LNCAP (cell line): ENCODE measurements around the gene TMEM185B.

ENCODE experiments used
- TF ChIP-seq, protein P1 (sequence below): fragments of 450-650 bp; IDR thresholded peaks from 2 replicates; pipeline ENCODE4 v1.5.1; 2017; ENCODE audit warnings: mild to moderate bottlenecking

TMEM185B gene

GRCh38 chr2:120219766-120220165, 3.4 kb downstream of the TMEM185B start:
- TF ChIP-seq, protein P1, sequence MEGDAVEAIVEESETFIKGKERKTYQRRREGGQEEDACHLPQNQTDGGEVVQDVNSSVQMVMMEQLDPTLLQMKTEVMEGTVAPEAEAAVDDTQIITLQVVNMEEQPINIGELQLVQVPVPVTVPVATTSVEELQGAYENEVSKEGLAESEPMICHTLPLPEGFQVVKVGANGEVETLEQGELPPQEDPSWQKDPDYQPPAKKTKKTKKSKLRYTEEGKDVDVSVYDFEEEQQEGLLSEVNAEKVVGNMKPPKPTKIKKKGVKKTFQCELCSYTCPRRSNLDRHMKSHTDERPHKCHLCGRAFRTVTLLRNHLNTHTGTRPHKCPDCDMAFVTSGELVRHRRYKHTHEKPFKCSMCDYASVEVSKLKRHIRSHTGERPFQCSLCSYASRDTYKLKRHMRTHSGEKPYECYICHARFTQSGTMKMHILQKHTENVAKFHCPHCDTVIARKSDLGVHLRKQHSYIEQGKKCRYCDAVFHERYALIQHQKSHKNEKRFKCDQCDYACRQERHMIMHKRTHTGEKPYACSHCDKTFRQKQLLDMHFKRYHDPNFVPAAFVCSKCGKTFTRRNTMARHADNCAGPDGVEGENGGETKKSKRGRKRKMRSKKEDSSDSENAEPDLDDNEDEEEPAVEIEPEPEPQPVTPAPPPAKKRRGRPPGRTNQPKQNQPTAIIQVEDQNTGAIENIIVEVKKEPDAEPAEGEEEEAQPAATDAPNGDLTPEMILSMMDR: no peak

GRCh38 chr2:120219291-120219690, 3.9 kb downstream of the TMEM185B start:
- TF ChIP-seq, protein P1: no peak

DNA sequence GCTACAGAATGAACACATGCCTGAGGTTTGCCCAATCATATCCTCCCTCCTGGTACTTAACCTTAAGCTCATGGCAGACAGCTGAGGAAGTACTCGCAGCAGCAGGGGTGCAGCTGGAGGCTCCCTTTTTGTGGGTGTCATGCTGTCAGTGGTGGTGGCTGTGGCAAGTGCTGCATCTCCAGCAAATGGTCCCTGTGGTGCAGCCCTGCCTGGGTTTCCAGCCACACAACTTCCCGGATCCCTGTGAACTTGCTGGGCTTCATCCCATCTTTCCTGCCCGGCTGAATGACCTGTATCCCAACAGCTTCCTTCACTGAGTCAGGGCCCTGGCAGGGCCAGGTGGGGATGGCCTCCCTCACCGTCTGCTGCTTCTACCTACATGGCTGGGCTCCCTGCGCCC, 5.0 kb downstream of the TMEM185B start:
- TF ChIP-seq, protein P1: no peak

DNA sequence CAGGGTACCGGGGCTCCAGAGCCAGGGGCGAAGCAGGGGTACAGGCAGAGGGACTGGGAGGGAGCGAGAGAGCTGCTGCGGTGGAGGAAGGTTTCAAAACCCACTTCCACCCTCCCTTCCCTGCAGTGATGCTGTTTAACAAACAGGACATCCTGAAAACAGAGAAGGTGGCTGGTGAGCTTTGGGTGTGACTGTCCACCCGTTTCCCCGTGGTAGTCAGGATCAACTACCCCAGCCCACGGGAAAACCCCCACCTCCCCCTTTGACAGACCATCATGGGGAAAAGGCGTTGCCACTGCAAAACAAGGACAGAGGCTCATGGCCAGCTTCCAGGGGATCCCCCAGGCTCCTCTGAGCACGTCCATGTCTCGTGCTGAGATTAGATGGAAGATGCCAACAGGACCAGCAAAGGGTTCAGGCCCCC, 12.9 kb downstream of the TMEM185B start:
- TF ChIP-seq, protein P1: no peak

DNA sequence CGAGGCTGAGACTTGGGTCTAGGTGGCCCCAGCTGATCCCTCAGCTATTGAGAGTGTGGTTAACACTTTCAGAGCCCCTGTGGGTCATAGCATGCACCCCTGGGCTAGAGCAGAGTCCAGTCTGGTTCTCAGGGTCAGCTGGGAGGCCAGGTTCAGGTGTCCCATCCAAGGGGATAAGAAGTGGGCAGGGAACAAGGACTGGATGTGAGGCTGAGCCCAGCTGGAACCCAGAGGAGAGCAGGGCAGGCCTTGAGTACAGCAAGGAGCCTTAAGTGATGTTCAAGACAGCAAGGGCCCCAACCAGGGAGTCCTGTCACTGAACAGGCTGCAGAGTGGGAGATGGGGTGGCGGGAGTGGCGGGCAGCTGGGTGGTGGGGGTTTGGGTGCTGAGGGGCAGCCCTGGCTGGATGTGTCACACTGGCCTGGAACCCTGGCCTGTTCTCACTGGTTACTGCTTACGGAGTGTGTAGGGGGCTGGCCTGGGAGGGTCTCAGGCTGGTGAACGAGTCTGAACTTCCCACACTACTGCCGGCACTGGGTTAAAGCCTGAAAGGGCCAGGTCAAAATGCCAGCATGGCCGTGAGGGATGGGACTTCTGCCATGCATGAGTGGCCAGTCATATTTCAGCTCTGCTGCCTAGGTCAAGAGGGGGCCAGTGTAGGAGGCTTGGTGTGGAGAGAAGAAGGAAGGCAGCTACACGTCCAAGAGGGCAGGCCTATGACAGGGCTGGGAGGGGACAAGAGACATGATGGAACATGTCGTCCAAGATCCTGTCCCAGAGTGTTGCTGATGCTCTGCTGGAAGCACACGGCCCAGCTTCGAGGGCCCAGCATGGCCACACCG, 13.6 kb downstream of the TMEM185B start:
- TF ChIP-seq, protein P1: no peak

DNA sequence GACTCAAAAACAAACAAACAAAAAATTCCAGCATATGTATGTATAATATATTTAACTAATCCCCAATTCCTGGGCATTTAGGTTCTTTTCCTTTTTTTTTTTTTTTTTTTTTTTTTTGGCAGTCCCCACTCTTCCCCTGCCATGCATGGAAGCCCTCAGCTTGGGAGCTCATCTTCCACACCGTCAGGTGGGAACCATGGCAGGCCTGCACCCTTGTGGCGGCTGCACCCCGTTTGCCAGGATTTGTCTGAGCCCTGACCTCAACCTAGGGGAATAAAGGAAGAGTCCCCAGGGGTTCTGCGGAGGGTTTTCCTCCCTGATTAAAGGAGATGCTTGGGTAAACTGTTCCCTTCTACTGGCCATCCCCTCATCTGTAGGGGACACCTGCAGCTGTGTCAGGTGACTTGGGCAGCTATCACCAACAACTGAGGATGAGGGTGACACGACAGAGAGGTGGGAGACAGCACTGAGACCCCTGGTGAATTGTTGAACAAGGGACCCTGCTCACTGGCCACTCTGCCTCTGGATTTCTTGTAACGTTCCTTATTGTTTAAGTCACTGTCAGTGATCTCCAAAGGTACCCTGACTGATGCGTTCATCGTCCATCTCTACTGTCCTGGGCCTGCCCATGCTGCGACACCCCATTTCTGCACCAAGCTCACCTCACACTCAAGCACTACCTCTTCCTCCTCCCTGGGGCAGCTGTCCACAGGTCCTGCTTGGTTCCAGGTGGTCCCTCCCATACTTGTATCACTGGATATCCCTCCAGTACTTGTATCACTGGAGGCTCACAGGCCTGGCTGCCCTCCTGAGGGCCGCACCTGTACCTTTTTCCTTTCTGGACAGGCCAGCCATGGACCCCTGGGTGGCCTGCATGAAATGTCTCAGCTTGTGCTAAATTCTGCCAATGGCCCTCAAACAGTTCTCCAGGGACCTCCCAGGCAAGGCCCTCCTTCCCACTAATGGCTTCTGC, 14.5 kb downstream of the TMEM185B start:
- TF ChIP-seq, protein P1: no peak

- TF ChIP-seq, protein P1: peak; percentile 34
These were observed 17.1 kb downstream of the TMEM185B start for GRCh38 chr2:120206022-120206581.
